GM19193 (cell line): ENCODE measurements around the gene ADAMTS14.

Experiments used
- POLR2A ChIP-seq: IDR thresholded peaks from 4 replicates; pipeline ENCODE4 v1.6.1; 2011; ENCODE audit not compliant: insufficient read depth, insufficient read length; ENCODE audit errors: extremely low read depth

ADAMTS14 gene

GRCh38 chr10:70672165-70673042 is at the start of gene ADAMTS14:
TSS of gene ADAMTS14 (plus strand) at chr10:70672506. CDS start at chr10:70672803, 297 bp downstream.
- no peak for TF ChIP-seq POLR2A

GRCh38 chr10:70622541-70622940 is 49.8 kb upstream of the ADAMTS14 start:
- no peak for TF ChIP-seq POLR2A

- no peak for TF ChIP-seq POLR2A
These were observed 49.1 kb upstream of the ADAMTS14 start for GRCh38 chr10:70622981-70623844.

GRCh38 chr10:70626056-70626455 is 46.2 kb upstream of the ADAMTS14 start:
- no peak for TF ChIP-seq POLR2A

GRCh38 chr10:70629338-70629737 is 43.0 kb upstream of the ADAMTS14 start:
- no peak for TF ChIP-seq POLR2A

- TF ChIP-seq POLR2A = no peak
These were observed 38.3 kb upstream of the ADAMTS14 start for GRCh38 chr10:70634011-70634410.

- TF ChIP-seq POLR2A = no peak
These were observed 25.2 kb upstream of the ADAMTS14 start for GRCh38 chr10:70647086-70647485.

- no peak for TF ChIP-seq POLR2A
These were observed 23.9 kb upstream of the ADAMTS14 start for GRCh38 chr10:70648427-70648826.

- TF ChIP-seq POLR2A = no peak
These were observed 22.8 kb upstream of the ADAMTS14 start for GRCh38 chr10:70649526-70649925.

GRCh38 chr10:70650104-70650503 is 22.2 kb upstream of the ADAMTS14 start:
- no peak for TF ChIP-seq POLR2A

- no peak for TF ChIP-seq POLR2A
These were observed 21.6 kb upstream of the ADAMTS14 start for GRCh38 chr10:70650718-70651117.

- TF ChIP-seq POLR2A = no peak
These were observed 20.6 kb upstream of the ADAMTS14 start for GRCh38 chr10:70651661-70652060.

GRCh38 chr10:70652761-70653657 is 19.3 kb upstream of the ADAMTS14 start:
- TF ChIP-seq POLR2A = no peak

GRCh38 chr10:70655316-70655715 is 17.0 kb upstream of the ADAMTS14 start:
- TF ChIP-seq POLR2A = no peak
